Stimulated activated naive B cell treated with anti-CD40 and anti-IgM and Interleukin-4, amounts not matched to agents 10 μg/mL and 1 μg/mL and 100 μg/mL, for 72 hours (primary cell): ENCODE data around the gene TTK.
"Not testable (repeated sequence)": the region's sequence is repeated elsewhere in the genome, so short reads cannot be mapped to it uniquely, and the experiment has no call there.

Source experiments
- ATAC-seq, 2 donors: fragments of 150-1000 bp; cut with Tn5 transposase; replicated peaks; 2 replicates each; pipeline ENCODE4 v1.10.0; 2021; ENCODE audit warnings: moderate library complexity in 1 of 2
- DNase-seq: peaks from one replicate; pipeline ENCODE4 v3.0.0; 2021
- H3K27ac Mint-ChIP-seq: one replicate; pipeline ENCODE4 v1.8.0; 2022; ENCODE audit warnings: mild to moderate bottlenecking, mixed read lengths
- H3K27me3 Mint-ChIP-seq, 2 donors: one replicate each; pipeline ENCODE4 v1.8.0; 2022; ENCODE audit warnings: mixed read lengths in 2 of 2
- H3K36me3 Mint-ChIP-seq, 2 donors: one replicate each; pipeline ENCODE4 v1.8.0; 2022; ENCODE audit warnings: mixed read lengths in 2 of 2, mild to moderate bottlenecking in 1 of 2
- H3K4me1 Mint-ChIP-seq, 2 donors: one replicate each; pipeline ENCODE4 v1.8.0; 2022; ENCODE audit warnings: mixed read lengths in 2 of 2, mild to moderate bottlenecking in 1 of 2
- H3K4me3 Mint-ChIP-seq, 2 donors: one replicate each; pipeline ENCODE4 v1.8.0; 2022; ENCODE audit warnings: mild to moderate bottlenecking in 2 of 2, mixed read lengths in 2 of 2, moderate library complexity in 1 of 2
- H3K9me3 Mint-ChIP-seq, 2 donors: one replicate each; pipeline ENCODE4 v1.8.0; 2022; ENCODE audit warnings: mixed read lengths in 2 of 2, mild to moderate bottlenecking in 1 of 2

TTK gene

GRCh38 chr6:80070431-80070830, 66.0 kb downstream of the TTK start:
- H3K27ac Mint-ChIP-seq, ATAC-seq, H3K27me3 Mint-ChIP-seq, DNase-seq, H3K36me3 Mint-ChIP-seq, H3K4me3 Mint-ChIP-seq, H3K9me3 Mint-ChIP-seq, H3K4me1 Mint-ChIP-seq: not testable (repeated sequence)

GRCh38 chr6:80077067-80077466, 72.6 kb downstream of the TTK start:
- no peaks in the 10 kb centered on the region for H3K36me3 Mint-ChIP-seq
- H3K9me3 Mint-ChIP-seq, result peaks cover 4 to 6% of the 10 kb centered on the region in 2 donors
- H3K4me1 Mint-ChIP-seq, result no peaks in the 10 kb centered on the region
- H3K4me3 Mint-ChIP-seq, result no peak overlapping the region
- peaks cover 4 to 6% of the 10 kb centered on the region in 2 donors for H3K27me3 Mint-ChIP-seq
- no peak for ATAC-seq
- DNase-seq, result no peak
- no peak overlapping the region for H3K27ac Mint-ChIP-seq

GRCh38 chr6:80088637-80089036, 84.2 kb downstream of the TTK start:
- no peaks in the 10 kb centered on the region for H3K9me3 Mint-ChIP-seq
- H3K27ac Mint-ChIP-seq, result no peak overlapping the region
- no peak for DNase-seq
- no peaks in the 10 kb centered on the region for H3K4me1 Mint-ChIP-seq
- H3K27me3 Mint-ChIP-seq, result peaks cover 12 to 21% of the 10 kb centered on the region in 2 donors
- no peak for ATAC-seq
- H3K36me3 Mint-ChIP-seq, result no peaks in the 10 kb centered on the region
- no peak overlapping the region for H3K4me3 Mint-ChIP-seq

- Mint-ChIP-seq H3K9me3 (no peaks in the 10 kb centered on the region), H3K27me3 (peaks cover 12 to 21% of the 10 kb centered on the region in 2 donors), H3K4me1 (no peaks in the 10 kb centered on the region), H3K4me3 (no peak overlapping the region), H3K36me3 (no peaks in the 10 kb centered on the region), H3K27ac (no peak overlapping the region)
- no peak for DNase-seq
- peak in 1 of 2 donors; percentile 25 for ATAC-seq
Measured at GRCh38 chr6:80091506-80091905, 87.1 kb downstream of the TTK start.
